Medulla oblongata (tissue), 1 donor: ENCODE measurements around the gene FADS3.
"Not testable (repeated sequence)": the region's sequence is repeated elsewhere in the genome, so short reads cannot be mapped to it uniquely, and the experiment has no call there.

ENCODE experiments used
- DNase-seq: peaks from one replicate; pipeline ENCODE4 v3.0.0-alpha.2; 2015; ENCODE audit errors: extremely low spot score

Gene FADS3

DNA sequence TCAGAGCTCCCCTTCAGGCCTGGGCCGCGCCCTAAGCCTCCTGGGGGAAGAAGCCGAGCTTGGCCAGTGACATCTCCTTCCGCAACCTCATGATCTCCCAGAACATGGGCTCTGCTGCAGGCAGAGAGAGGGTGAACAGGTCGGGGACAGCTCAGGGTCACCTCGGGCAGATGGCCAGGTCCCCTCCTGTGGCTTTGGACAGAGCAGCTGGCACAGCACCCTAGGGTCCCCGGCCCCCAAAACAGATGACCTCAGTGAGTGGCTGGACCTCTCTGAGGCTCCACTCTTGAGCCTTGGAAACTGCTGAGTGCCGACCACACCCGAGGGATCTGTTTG is 6.9 kb upstream of the FADS3 start:
- no peak for DNase-seq

DNA sequence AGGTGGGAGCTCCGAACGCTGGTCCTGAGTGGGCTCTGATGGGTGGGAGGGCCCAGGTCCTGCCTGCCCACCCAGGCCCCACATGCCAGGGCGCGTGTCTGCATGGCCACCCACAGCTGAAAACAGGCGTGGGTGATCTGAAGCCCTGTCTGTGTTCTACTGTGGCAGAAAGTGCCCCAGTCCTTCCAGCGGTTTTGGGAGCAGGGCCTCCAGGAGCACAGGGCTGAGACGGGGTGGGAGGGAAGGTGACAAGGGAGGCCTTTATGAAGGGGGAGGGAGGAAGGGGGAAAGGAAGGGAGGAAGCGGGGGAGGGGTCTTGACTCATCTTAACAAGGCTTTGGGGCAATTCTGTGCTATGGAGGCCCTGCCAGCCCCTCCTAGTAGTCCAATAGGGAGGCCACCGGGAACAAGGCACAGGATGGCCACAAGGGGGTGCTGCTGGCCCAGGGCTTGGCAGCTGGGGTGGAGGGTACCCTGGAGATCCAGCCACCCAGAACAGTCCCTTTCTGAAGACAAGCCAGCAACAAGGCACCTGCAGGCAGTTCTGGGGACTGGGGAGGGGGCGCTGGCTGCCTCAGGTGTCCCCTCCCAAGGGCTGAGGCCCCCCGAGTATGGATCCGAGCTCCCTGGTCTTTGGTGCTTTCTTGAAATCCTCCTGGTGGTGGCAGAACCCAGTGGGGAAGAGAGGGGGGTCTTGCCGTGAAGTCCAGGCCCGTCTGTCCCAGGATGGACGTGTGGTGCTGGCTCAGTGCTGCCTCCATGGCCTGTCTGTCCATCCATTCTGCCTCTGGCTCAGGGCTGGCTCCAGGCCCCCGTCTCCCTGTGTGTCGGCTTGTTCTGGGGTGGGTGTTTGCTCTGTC is 6.3 kb upstream of the FADS3 start:
- peak; percentile 81 for DNase-seq

DNA sequence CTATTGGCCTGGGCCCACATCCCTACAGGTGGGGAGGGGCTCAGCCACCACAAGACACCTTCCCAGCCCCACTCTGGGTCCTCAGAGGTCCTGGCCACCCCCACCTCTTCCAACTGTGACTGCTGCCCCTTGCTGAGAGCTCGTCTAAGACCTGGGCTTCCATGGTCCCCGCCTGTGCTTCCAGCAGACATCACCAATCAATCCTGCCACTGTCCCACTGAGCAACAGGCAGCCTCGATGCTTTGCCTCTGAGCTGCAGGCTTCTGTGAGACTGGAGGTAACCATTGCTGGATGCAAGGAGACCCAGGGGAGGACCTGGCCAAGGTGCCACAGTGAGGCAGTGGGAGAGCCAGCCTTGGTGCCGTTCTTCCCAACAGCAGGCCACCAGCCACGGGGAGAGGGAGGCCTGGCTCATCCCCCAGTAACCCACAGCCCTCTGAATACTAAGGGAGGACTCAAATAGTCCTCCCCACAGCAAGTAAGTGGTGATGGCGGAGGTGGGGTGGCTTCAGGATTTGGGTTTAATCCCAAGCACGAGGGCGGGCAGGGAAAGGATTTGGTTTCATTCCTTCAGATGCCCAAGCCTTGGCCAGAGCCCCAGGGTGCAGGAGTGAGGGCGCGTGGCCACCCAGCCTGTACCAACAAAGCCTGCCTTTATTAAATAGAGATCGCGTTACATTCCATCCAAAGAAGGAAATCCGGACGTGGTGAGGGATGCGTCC is 5.5 kb upstream of the FADS3 start:
- DNase-seq: no peak

DNA sequence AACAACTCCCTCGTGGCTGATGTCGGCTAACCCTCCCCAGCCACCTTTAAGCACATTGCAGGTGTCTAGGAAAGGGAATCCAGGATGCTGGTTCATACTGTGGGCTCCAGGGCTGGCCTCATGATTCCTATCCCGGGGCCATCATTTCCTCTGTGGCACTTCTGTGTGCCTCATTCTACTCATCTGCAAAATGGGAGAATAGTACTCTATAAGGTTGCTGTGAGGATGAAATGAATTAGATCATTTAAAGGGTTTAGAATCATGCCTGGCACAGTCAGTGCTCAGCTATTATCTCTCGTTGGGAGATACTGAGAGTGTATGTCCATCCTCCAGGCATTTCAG is 4.3 kb upstream of the FADS3 start:
- no peak for DNase-seq

DNA sequence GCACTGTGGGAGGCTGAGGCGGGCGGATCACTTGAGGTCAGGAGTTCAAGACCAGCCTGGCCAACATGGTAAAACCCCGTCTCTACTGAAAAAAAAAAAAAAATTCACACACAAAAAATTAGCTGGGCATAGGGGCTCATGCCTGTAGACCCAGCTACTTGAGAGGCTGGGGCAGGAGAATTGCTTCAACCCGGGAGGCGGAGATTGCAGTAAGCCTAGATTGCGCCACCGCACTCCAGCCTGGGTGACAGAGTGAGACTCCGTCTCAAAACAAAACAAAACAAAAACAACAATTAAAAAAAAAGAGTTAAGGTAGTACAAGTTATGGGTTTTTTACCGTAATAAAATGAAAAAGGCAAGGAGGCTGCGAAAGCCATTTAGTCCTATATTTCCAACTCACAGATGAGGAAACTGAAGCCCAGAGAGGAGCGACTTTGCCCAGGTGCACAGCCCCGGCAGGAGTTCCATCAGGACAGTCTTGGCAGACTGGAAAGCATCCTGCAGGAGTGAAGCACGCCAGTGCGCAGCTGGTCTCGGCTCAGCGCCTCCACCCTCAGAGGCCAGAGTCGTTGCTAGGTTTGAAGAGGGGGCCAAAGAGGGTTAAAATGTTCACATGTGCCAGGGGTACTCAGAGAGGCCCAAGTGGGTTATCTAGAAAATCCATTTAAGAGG is 3.8 kb upstream of the FADS3 start:
- no peak for DNase-seq

DNA sequence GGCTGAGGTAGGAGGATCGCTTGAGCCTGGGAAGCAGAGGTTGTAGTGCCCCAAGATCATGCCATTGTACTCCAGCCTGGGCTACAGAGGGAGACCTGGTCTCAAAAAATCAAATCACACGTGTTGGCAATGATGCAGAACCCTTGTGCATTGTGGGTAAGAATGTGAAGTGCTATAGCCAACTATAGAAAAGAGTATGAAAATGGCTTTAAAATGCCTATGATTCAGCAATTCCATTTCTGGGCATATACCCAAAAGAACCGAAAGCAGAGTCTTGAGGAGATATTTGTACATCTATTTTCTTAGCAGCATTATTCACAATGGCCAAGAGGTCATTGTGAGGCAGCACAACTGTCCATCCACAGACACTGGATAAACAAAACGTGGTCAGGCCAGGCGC is 2.6 kb upstream of the FADS3 start:
- no peak for DNase-seq

DNA sequence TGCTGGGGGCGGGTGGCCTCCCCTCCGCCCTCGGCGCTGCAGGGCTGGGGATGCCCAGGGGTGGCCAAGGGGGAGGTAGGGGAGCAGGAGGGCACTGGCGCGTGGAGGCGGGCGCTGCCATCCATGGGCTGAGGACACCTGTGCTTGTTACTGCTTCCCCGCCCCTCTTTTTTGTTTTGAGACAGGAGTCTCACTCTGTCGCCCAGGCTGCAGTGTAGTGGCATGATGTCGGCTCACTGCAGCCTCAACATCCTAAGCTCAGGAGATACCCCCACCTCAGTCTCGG is 683 bp upstream of the FADS3 start:
- no peak for DNase-seq

DNA sequence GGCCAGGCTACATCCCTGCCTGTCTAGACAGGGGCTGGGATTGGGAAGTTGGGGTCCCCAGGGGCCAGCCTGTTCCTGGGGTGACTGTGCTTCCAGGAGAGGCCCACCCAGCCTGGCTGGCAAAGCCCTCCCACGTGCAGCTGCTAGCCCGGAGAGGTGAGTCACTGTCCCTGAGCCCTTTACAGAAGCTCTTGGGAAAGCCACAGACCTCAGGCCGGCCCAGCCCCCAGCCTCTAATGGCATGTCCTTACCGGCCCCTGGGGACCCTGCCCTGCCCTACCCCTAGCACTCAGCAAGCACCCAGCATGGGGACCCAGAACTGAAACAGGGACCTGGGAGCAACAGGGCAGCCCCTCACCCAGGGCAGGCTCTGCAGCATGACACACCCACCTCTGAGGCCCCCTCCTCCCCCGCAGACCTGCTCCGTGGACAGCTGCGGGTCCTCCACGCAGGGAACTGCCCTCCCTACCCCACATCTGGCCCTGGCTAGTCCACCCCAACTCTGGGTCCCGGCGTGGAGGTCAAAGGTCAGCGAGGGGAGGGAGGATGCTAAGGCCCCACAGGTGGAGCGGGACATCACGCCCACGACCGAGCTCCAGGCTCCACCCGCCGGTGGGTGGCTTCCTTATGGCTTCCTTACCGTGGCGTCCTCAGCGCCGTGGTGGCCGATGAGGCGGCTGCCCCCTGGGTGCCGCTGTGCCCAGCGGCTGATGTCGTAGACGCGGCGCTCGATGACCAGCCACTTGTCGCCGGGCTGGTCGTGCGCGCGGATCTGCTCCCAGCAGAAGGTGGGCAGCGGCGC is 615 bp downstream of the FADS3 start:
- DNase-seq: no peak

DNA sequence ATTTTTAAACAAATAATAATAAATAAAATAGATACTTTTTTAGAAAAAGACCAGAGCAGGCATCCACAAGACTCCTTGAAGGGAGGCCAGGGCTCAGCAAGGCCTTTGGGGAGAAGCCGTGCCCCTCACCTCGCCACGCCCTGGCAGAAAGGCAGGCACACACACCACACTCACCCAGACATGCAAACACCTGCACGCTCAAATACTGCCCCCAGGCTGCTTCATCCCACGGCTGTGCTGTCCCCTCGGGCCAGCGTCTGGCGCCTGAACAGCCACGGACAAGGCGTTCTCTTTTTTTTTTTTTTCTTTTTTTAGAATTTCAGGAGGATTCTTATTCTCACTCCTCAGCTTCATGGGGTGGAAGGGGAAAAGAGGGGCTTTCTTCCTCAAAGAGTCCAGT is 1.5 kb downstream of the FADS3 start:
- no peak for DNase-seq

DNA sequence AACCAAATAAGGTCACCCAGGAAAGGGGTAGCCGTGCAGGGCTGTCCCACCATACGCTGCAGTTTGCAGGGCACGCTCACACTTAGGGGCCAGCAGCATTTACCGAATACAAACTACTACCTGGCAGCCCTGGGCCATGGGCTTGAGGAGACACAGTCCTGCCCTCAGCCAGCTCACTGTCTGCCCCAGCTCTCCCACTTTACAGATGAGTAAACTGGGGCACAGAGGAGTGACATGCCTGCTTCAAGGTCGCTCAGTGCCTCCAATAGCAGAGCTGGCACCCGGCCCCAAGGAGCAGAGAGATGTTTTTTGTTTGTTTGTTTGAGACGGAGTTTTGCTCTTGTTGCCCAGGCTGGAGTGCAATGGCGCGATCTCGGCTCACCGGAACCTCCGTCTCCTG is 2.8 kb downstream of the FADS3 start:
- no peak for DNase-seq

DNA sequence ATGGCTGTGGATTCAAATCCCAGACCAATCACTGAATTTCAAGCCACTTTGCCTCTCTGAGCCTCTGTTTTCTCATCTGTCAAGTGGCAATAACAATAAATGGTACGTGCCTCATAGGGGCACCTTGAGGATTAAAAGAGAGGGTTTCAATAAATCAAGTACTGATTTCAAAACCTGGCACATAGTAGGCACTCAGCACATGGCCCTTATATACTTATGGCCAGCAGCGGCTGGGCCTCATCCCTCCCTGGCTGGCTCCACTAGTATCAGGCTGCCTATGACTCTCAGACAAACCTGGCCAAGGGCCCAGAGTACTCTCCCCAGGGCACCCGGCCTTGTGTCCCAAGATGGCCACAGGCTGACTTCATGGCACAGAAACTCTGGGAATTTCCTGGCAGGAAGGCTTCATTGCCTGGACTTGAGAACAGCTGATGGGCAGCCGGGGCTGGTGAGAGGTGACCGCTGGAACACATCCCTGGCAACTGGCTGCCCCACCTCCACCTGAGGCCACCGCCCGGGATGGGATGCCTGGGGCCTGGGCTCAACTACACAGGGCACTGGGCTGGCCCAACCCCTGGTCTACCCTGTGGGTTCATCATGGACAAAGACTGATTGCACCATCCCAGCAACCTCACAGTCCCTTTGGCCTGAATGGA is 3.4 kb downstream of the FADS3 start:
- peak; percentile 72 for DNase-seq

DNA sequence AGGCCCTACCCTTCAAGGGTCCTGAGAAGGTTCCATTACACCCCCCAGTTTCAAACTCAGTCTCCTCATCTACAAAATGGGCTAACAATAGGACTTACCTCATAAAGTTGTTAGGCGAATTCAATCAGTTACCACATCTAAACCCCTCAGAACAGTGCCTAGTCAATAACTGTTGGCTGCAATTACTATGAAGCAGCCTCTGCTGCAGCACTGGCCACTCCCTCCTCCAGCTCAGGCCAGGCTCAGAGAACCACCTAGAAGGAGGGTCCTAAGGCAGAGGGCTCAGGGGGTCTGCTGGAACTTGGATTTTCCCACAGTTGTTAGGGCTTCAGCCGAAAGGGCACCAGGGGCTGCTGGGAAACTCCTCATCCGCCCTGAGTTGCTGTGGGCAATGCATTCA is 4.7 kb downstream of the FADS3 start:
- DNase-seq: no peak

DNA sequence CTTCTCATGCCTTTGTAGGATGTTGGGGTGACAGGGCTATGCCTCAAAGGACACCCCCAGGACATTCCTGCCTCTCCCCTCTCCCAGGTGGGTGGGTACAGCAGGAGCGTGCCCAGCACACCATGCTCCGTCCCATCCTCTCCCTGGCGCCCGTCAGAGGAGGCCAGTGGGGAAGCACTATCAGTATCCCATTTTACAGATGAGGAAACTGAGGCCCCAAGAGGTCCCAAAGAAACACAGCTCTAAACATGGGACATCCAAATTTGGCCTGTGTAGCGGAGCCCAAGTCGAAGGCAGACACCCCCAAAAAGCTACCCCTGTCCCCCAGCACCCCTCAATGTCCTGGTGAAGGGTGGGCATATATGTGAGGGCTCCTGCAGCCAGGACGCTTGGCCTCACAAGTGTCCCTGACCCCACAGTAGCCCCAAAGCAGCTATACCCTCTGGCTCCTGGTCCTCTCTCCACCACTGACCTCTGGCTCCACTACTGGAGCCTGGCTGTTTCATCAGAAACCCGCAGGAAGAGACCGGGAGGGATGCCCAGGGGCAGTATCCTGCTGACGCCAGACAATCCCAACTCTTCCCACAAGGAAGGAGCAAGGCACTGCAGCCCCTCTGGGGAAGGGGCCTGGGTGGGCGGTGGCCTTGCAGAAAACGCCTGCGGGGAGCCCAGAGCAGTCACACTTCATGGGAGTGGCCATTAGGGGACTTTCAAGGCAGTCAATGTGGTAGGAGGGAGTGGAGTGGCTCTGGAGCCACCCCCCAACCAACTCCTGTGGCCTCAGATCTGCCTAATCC is 5.4 kb downstream of the FADS3 start:
- DNase-seq: no peak

DNA sequence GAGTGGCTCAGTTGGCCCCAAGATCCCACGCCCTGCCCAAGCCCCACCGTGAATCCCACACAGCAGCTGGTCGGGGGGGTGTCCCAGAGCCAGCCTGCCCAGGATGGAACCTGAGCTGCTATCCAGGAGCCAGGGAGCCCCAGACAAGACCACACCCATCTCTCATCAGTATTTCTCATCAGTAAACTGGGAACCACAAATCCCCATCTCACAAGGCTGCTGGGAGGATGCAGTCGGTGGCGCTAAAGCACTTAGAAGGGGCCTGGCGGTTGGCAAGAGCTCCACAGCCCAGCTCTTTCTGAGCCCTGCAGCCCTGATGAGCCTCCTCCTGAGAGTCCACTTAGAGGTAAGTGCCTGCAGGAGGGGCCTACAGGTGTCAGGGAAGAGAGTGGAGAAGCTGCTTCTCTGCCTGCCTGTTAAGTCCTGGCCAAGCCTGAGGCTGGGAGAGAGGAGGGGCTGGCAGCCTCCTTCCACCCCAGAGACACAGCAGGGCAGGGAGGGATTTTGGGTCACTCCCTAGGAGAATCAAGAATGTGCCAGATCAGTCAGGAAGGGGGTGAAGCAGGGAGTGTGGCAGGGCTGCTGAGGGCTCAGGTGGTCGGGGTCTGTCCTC is 6.1 kb downstream of the FADS3 start:
- no peak for DNase-seq

DNA sequence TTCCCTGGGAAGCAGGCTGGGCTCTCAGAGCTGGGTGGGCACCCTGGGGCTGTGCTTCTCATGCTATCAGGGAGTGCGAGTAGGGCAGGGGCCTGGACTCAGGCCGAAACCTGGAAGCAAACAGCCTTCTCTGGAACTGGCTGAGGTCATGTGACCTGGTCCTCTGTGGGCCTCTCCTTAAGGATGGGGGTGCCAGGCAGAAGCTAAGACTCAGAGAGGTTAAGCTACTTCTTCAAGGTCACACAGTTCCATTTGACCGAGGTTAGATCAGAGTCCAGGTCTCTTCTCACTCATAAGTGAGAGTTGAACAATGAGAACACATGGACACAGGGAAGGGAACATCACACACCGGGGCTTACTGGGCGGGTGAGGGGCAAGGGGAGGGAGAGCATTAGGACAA is 7.4 kb downstream of the FADS3 start:
- no peak for DNase-seq

DNA sequence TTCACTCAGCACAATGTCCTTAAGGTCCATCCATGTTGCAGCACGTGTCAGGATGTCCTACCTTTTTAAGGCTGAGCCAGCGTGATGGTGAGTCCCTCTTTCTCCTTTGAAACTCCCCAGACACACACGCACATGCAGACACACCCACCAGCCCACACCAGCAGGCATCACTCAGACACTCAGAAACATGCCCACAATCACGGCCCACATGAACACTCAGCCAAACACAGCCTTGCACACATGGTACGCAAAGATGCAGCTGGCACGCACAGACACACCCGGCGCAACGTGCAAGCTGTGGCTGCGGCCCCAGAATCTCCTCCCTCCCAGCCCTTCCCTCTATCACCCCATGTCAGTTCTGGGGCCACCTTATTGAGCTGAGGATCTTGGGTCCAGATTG is 8.0 kb downstream of the FADS3 start:
- no peak for DNase-seq

DNA sequence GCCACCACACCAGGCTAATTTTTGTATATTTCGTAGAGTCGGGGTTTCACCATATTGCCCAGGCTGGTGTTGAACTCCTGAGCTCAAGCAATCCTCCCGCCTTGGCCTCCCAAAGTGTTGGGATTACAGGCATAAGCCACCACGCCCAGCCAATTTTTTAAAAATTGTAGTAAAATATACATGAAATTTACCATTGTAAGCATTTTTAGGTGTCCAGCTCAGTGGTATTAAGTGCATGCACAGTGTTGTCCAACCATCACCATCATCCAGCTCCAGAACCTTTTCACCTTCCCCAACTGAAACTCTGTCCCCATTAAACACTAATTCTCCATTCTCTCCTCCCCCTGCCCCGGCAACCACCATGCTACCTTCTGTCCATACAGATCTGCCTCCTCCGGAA is 8.5 kb downstream of the FADS3 start:
- DNase-seq: no peak

DNA sequence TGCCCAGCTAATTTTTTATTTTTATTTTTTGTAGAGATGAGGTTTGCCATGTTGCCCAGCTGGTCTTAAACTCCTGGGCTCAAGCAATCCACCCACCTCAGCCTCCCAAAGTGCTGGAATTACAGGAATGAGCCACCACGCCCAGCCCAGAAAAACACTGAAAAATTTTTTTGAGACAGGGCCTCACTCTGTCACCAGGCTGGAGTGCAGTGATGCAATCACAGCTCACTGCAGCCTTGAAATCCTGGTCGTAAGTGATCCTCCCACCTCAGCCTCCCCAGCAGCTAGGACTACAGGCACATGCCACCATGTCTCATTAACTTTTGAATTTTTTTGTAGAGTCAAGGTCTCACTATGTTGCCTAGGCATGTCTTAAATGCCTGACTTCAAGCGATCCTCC is 9.1 kb downstream of the FADS3 start:
- DNase-seq: not testable (repeated sequence)

DNA sequence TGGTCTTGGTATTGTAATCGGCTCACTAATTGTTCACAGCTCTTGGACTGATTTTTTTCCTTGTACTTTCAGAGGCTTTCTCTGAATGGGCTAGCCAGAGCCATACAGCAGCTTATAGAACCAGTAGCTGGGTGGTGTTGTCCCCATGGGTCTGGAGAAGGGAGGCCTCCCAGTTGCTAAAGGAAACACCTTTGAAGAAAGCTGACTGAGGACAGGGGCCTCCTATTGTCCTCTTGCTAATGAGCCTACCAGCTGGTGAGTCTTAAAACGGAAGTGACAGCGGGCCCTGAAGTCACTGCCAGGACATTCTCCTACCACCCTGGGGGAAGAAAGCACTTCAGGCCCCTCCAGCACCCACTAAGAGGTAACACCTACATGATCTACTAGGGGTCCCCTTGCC is 9.9 kb downstream of the FADS3 start:
- no peak for DNase-seq

DNA sequence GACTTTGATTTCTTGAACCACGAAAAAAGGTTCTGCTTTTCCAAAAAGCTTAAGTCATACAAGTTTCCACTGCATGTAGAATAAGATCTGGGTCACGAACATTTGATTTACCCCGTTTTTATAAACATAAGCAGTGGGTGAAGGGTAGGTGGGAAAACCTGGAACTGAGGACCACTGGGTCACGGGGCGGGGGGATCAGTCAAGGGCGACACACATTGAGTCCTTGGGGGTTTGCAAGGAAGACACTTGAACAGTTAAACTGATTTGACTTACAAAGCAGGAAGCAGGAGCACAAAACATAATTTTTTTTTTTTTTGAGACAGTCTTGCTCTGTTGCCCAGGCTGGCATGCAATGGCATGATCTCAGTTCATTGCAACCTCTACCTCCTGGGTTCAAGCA is 10.9 kb downstream of the FADS3 start:
- no peak for DNase-seq

DNA sequence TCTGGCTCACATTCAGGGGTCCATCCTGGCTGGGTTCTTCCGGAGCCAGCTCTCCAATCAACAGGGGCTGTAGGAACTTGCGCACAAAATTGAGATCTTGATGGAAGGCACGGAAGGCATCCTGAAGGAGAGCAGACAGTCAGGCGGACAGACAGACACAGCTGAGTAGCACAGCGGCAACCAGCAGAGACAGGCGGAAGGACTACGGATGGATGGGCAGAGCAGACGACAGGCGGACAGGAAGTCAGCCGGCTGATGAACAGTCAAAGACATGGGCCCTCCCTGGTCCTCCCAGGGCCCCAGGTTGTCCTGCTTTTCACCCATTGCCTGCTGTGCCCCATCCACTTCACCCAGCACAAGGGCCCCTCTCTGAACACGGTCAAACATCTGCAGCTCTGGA is 11.3 kb downstream of the FADS3 start:
- DNase-seq: no peak
